Activated CD4-positive, alpha-beta T cell treated with anti-CD3 and anti-CD28 coated beads, Interleukin-2, amount 10 ng/mL, durations not matched to agents 24 days and 14 days (primary cell): ENCODE measurements around the gene OSBPL1A. TPM values are rescaled to one million over a fixed set of nuclear protein-coding genes. Genes with fewer than 3 reads are reported as not detected.

Experiments used
- DNase-seq: peaks from one replicate; pipeline ENCODE4 v3.0.0; 2022
- H3K27ac Mint-ChIP-seq: one replicate; pipeline ENCODE4 v1.8.0; 2022; ENCODE audit warnings: mild to moderate bottlenecking, mixed read lengths
- H3K27me3 Mint-ChIP-seq: one replicate; pipeline ENCODE4 v1.8.0; 2022; ENCODE audit warnings: mixed read lengths
- H3K36me3 Mint-ChIP-seq: one replicate; pipeline ENCODE4 v1.8.0; 2022; ENCODE audit warnings: low read depth, mild to moderate bottlenecking, mixed read lengths
- H3K4me1 Mint-ChIP-seq: one replicate; pipeline ENCODE4 v1.8.0; 2021; ENCODE audit warnings: mixed read lengths
- H3K4me3 Mint-ChIP-seq: one replicate; pipeline ENCODE4 v1.8.0; 2022; ENCODE audit warnings: mild to moderate bottlenecking, moderate library complexity, mixed read lengths
- H3K9me3 Mint-ChIP-seq: one replicate; pipeline ENCODE4 v1.8.0; 2021; ENCODE audit warnings: mixed read lengths
- intact Hi-C: fragments of 100-400 bp; cut with micrococcal nuclease; formaldehyde crosslinking; loops from one replicate; pipeline ENCODE4 v1.15.1; 2023
- total RNA-seq: library from RNA; stranded (reverse); gene quantifications from 2 replicates; pipeline ENCODE4 v1.2.3, GENCODE V29; 2022

OSBPL1A gene
- total RNA-seq, 1 donor from 2014 or later = 3.5 TPM

DNA sequence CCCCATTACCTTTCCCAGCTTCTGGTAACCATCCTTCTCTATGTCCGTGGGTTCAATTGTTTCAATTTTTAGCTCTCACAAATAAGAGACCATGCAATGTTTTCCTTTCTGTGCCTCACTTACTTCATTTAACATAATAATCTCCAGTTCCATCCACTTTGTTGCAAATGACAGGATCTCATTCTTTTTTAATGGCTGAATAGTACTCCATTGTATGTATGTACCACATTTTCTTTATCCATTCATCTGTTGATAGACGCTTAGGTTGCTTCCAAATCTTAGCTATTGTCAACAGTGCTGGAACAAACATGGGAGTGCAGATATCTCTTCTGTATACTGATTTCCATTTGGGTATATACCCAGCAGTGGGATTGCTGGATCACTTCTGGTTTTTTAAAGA lies 256.9 kb downstream of the OSBPL1A start:
- DNase-seq = no peak
- no peak overlapping the region for H3K4me3 Mint-ChIP-seq
- H3K4me1 Mint-ChIP-seq = peaks cover 20% of the 10 kb centered on the region
- no peak overlapping the region for H3K27ac Mint-ChIP-seq
- no peaks in the 10 kb centered on the region for H3K9me3 Mint-ChIP-seq
- peaks cover 8% of the 10 kb centered on the region for H3K36me3 Mint-ChIP-seq
- intact Hi-C loops = no loop called here
- H3K27me3 Mint-ChIP-seq = peaks cover 27% of the 10 kb centered on the region

DNA sequence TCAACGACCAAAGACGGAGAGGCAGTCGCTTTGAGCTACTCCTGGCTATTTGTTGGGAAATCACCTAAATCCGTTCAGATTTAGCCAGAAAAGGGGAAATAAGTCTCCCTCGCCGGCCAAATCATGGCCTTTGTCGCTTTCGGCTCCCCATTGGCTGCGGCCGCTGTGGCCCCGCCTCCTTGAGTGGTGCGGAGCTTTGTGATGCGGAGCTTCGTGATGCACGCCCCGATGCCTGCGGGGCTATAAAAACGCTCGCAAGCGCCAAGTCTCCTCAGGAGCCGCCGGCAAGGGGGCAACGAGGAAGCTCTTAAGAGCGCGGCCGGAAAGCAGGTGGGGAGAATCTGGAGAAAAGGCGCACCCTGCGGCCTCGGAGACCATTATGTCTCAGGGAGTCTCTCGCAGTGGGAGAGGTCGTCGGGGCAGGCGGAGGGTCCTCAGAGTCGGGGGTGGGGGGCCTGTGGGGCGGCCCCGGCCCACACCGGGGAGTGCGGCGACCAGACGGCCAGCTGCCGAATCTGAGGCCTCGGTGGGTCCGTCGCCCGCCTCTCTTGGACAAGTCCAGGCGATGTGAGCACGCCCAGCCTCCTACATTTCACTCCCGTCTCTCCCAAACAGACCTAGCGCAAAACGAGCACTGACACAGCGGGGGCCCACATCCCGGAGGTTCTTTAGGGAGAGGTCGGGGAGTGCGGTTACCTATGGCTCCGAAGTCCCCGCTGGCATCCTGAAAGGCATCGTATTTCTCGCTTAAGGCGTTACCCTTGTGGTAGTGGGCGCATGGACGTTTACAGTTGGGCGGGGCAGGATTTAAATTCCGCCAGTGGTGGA lies 258.6 kb downstream of the OSBPL1A start, which contains the start of gene CABYR:
Gene CABYR (plus strand): TSS at position 274 of the 828 bp plus-strand sequence. CDS start 4,053 bp downstream, outside the sequence.
- Mint-ChIP-seq H3K4me1 (peaks cover 20% of the 10 kb centered on the region), H3K4me3 (peak within 1 kb of the TSS; percentile 91), H3K9me3 (no peaks in the 10 kb centered on the region), H3K27me3 (peaks cover 14% of the 10 kb centered on the region), H3K27ac (peak within 1 kb of the TSS; percentile 51), H3K36me3 (peaks cover 13% of the 10 kb centered on the region)
- DNase-seq = peak; percentile 91
- intact Hi-C loops = no loop called here

DNA sequence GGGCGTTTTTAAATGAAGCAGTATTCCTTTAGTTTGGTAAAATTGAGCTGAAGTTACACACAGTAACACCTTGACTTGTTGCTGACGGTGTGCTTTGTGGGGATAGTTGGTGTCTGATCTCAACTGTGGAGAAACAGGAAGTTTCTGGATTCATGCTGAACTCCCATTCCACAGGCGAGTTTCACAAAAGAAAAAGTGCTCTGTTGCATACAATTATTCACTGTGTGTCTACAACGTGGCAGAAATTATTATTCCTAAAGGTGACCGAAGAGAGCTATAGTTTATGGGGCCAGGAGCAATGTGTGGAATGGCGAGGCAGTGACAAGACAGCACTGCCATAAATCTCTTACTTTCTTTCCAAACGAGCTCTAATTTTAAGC lies 259.2 kb downstream of the OSBPL1A start:
- peaks cover 20% of the 10 kb centered on the region for H3K4me1 Mint-ChIP-seq
- H3K9me3 Mint-ChIP-seq = no peaks in the 10 kb centered on the region
- H3K4me3 Mint-ChIP-seq = peak overlapping the region; percentile 91
- peaks cover 15% of the 10 kb centered on the region for H3K36me3 Mint-ChIP-seq
- H3K27me3 Mint-ChIP-seq = peaks cover 13% of the 10 kb centered on the region
- intact Hi-C loops = no loop called here
- peak overlapping the region; percentile 15 for H3K27ac Mint-ChIP-seq
- DNase-seq = no peak

DNA sequence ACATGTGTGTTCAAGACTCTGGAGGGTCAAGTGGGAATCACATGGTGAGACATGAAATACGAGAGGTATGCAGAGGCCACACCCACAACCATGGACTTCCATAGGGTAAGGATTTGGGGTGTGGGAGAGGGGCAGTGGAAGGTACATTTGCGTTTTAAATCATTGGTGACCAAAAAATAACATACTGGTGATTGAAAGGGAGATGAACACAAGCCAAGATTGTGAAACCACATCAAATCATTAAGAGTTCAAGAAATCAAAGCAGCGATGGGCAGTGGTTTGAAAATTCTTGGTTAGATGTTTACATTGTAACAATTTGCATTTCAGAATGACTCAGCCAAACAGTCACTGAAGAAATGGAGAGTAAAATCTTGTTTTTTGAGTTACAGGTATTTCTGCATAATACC lies 260.7 kb downstream of the OSBPL1A start:
- peaks cover 26% of the 10 kb centered on the region for H3K36me3 Mint-ChIP-seq
- H3K4me1 Mint-ChIP-seq = peaks cover 20% of the 10 kb centered on the region
- DNase-seq = no peak
- no peak overlapping the region for H3K4me3 Mint-ChIP-seq
- H3K27ac Mint-ChIP-seq = no peak overlapping the region
- peaks cover 13% of the 10 kb centered on the region for H3K27me3 Mint-ChIP-seq
- H3K9me3 Mint-ChIP-seq = no peaks in the 10 kb centered on the region
- intact Hi-C loops = no loop called here

DNA sequence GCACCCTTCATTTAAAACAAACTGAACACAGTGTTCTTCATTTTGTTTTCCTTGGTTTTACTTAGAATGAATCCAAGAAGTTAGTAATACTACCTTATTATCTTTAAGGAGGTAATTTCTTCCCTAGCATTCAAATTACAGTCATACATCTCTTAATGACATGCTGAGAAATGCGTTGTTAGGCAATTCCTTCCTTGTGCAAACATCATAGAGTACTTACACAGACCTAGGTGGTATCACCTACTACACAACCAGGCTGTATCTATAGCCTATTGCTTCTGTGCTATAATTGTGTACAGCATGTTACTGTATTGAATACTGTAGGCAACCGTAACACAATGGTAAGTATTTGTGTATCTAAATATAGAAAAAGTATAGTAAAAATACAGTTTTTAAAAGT lies 267.1 kb downstream of the OSBPL1A start:
- Mint-ChIP-seq H3K4me1 (no peaks in the 10 kb centered on the region), H3K36me3 (peaks cover 52% of the 10 kb centered on the region), H3K4me3 (no peak overlapping the region), H3K27ac (no peak overlapping the region), H3K9me3 (no peaks in the 10 kb centered on the region), H3K27me3 (no peaks in the 10 kb centered on the region)
- intact Hi-C loops = no loop called here
- DNase-seq = no peak

DNA sequence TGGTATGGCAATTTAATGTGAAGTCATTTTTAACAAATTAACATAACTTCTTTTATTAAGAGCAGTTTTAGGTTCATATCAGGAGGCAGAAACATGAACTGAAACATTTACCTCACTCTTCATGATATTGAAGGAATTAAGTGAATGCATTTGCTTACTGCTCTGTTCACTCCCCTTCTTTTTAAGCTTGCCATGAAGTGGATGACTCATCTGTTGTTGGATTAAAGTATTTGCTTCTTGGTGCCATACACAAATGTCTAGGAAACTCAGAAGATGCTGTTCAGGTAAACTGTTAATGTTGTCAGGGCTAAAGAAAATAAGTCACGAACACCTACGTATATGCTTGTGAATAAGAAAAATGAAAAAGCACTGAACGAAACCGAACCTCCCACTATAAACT lies 268.9 kb downstream of the OSBPL1A start:
- Mint-ChIP-seq H3K4me1 (no peaks in the 10 kb centered on the region), H3K36me3 (peaks cover 56% of the 10 kb centered on the region), H3K27ac (no peak overlapping the region), H3K9me3 (no peaks in the 10 kb centered on the region), H3K4me3 (no peak overlapping the region), H3K27me3 (no peaks in the 10 kb centered on the region)
- DNase-seq = no peak
- intact Hi-C loops = no loop called here

DNA sequence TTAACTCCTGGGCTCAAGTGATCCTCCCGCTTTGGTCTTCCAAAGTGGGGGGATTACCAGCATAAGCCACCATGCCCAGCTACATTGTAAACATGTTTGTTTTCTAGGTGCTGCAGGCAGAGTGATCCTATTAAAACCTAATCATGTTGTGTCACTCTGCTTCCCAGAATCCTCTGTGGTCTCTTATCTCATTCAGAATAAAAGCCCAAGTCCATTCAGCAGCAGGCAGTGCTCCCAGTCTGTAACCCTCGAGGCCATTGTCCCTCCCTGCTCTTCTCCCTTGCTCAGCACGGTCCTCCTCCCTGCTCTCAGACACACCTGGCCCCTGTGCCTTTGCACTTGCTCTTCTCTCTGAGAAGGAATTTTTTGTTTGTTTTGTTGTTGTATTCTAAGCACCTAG lies 269.9 kb downstream of the OSBPL1A start:
- no peak for DNase-seq
- Mint-ChIP-seq H3K27me3 (no peaks in the 10 kb centered on the region), H3K36me3 (peaks cover 52% of the 10 kb centered on the region), H3K4me3 (no peak overlapping the region), H3K27ac (no peak overlapping the region), H3K4me1 (no peaks in the 10 kb centered on the region), H3K9me3 (no peaks in the 10 kb centered on the region)
- intact Hi-C loops = no loop called here

DNA sequence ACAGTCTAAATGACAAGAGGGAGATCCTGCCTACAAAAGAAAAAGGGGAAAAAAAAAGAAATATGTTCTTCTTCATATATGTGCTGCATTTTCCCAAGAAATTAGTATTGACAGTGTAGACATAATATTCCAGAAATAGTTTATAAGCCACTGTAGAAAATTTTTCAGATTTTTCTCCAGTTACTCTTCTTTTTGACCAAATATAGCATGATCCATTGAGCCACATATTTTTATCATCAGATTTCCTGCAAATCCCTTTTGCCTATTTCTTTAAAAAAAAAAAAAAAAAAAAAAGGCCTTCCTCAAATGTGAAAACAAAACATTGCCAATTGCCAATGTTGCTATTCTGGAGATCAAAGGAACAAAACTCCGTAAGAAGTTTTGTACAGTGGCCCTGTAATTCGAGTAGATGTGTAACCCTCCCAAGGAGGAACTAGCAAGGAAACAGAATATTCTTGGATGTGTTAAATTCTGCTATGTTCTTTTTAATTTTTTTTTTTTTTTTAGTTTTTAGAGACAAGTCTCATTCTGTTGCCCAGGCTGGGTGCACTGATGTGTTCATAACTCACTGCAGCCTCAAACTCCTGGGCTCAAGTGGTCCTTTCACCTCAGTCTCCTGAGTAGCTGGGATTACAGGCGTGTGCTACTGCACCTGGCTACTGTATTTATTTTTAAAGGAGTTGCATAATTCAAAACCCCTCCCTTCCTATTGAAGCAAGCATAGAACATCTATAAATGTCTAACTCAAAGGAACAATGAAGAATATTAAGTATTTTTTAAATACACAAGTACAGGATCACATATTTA lies 271.3 kb downstream of the OSBPL1A start:
- Mint-ChIP-seq H3K4me1 (no peaks in the 10 kb centered on the region), H3K4me3 (no peak overlapping the region), H3K27me3 (no peaks in the 10 kb centered on the region), H3K9me3 (no peaks in the 10 kb centered on the region), H3K27ac (no peak overlapping the region), H3K36me3 (peaks cover 49% of the 10 kb centered on the region)
- DNase-seq = no peak
- intact Hi-C loops = no loop called here

DNA sequence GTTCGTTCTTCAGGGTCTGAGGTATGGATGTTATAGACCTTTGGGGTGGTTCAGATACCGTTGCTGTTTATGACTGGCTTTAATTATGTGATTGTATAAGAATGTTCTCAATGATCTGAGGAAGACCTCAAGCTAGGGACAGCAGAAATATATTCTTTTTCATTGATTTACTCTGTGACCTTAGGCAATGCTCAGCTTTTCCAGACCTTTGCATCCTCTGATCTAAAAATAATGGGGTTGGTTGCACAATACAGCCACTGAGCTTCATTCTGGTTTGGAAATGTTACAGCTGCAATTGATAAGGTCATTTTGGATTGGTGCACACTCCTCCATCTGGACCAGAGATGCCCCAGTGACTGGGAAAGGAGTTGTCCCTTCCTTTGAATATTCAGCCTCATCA lies 276.0 kb downstream of the OSBPL1A start:
- H3K4me3 Mint-ChIP-seq = no peak overlapping the region
- H3K27ac Mint-ChIP-seq = no peak overlapping the region
- DNase-seq = no peak
- no peaks in the 10 kb centered on the region for H3K27me3 Mint-ChIP-seq
- H3K4me1 Mint-ChIP-seq = peaks cover 2% of the 10 kb centered on the region
- intact Hi-C loops = no loop called here
- peaks cover 42% of the 10 kb centered on the region for H3K36me3 Mint-ChIP-seq
- H3K9me3 Mint-ChIP-seq = no peaks in the 10 kb centered on the region

DNA sequence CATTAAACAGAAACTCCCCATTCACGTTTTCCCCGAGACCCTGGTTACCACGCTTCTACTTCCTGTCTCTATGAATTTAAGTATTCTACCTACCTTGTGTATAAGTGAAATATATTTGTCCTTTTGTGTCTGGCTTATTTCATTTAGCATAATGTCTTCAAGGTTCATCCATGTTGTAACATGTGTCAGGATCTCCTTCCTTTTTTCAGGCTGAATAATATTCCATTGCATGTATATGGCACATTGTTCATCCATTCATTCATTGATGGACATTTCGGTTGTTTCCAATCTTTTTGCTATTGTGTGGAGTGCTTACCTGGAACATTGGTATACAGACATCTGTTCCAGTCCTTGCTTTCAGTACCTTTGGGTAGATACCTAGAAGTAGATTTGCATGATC lies 276.9 kb downstream of the OSBPL1A start:
- intact Hi-C loops = no loop called here
- H3K4me1 Mint-ChIP-seq = peaks cover 5% of the 10 kb centered on the region
- no peaks in the 10 kb centered on the region for H3K9me3 Mint-ChIP-seq
- H3K36me3 Mint-ChIP-seq = peaks cover 43% of the 10 kb centered on the region
- no peak overlapping the region for H3K4me3 Mint-ChIP-seq
- no peak overlapping the region for H3K27ac Mint-ChIP-seq
- DNase-seq = no peak
- H3K27me3 Mint-ChIP-seq = no peaks in the 10 kb centered on the region

DNA sequence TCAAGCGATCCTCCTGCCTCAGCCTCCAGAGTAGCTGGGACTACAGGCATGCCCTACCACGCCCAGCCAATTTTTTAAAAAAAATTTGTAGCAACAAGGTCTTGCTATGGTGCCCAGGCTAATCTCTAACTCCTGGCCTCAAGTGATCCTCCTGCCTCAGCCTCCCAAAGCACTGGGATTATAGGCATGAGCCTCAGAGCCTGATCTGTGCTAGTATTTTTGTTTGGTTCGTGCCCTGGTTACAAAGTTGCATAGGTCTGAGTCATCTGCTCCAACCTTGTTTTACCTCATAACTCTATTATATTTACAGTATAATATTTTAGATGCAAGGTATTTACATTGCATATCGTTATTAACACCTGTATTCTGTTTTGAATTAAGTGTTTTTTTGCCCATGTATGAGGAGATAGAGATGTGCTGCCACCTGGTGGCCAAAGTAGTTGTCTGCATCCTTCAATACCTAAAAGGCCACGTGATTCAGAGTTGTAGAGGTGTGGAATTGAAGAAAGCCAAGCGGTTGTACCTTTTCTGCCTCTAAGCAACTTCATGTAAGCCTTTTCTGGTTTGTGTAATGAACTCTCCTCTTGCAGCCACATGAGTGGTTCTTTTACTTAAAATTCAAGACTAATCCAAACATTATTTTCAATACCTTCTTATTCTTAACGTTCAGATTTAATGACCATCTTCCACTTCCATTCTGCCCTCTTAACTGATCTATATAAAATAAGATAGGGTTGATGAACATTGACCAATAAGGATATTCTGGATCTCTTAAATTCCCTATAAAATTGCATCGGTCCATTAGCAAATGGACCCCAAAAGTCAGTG lies 278.7 kb downstream of the OSBPL1A start:
- intact Hi-C loops = loop anchor here (1.0 to 5.0 kb wide), 9 partner anchors 42 to 602 kb away; no protein-coding TSS in a partner anchor
- no peaks in the 10 kb centered on the region for H3K27me3 Mint-ChIP-seq
- DNase-seq = peak; percentile 91
- H3K9me3 Mint-ChIP-seq = no peaks in the 10 kb centered on the region
- no peak overlapping the region for H3K4me3 Mint-ChIP-seq
- H3K36me3 Mint-ChIP-seq = peaks cover 42% of the 10 kb centered on the region
- no peak overlapping the region for H3K27ac Mint-ChIP-seq
- H3K4me1 Mint-ChIP-seq = peaks cover 14% of the 10 kb centered on the region

DNA sequence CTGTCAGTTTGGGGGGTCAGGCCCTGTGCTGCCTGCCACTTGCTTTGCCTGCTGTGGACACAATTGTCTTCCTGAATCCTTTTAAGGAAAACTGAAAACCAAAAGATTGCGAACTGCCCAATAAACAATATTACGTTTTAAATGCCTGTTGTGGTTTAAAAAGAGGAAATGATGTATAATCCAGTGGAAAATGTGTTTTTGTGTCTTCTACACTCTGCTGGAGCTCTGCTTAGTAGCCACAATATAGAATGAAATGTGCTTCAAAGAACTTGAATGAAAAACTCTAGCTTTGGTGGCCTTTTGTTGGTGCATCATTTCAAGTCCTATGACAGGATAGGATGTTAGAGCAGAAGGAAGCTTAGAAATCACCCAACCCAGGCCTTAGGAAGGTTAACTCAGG lies 282.0 kb downstream of the OSBPL1A start:
- H3K4me3 Mint-ChIP-seq = no peak overlapping the region
- H3K36me3 Mint-ChIP-seq = peaks cover 46% of the 10 kb centered on the region
- H3K4me1 Mint-ChIP-seq = peaks cover 19% of the 10 kb centered on the region
- H3K27me3 Mint-ChIP-seq = no peaks in the 10 kb centered on the region
- no peak overlapping the region for H3K27ac Mint-ChIP-seq
- intact Hi-C loops = loop anchor here (5.0 kb wide), 3 partner anchors 63 to 598 kb away; no protein-coding TSS in a partner anchor
- H3K9me3 Mint-ChIP-seq = no peaks in the 10 kb centered on the region
- DNase-seq = no peak

DNA sequence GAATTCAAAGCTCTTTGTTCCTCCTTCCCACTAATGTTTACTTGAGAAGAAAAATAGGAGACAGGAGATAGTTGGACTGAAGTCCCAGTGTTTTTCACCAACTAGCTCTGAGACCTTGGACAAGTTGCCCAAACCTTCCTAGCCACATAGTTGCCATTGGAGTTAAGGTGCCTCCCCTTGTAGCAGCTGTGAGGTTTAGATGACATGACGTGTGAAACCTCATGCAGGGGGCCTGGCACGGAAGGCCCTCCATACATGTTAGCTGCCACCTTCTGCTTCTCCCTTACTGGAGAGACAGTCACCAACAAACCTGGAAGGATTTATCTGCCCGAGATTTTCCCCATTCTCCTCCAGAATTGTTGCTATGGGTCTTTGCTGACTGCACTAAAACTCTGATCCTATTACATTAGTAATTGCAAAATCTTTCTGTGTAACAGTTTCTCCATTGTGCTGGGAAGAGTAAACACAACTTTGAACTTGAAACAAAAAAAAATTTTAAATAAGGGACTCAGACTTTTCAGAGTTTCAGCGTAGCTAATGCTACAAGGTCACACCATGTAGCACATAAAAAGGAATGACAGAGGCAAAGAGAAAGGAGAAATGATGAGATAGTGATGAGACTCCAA lies 282.6 kb downstream of the OSBPL1A start:
- intact Hi-C loops = loop anchor here (5.0 kb wide), 3 partner anchors 63 to 598 kb away; no protein-coding TSS in a partner anchor
- H3K9me3 Mint-ChIP-seq = no peaks in the 10 kb centered on the region
- H3K27ac Mint-ChIP-seq = peak overlapping the region; percentile 4
- DNase-seq = no peak
- H3K36me3 Mint-ChIP-seq = peaks cover 43% of the 10 kb centered on the region
- peaks cover 19% of the 10 kb centered on the region for H3K4me1 Mint-ChIP-seq
- H3K27me3 Mint-ChIP-seq = no peaks in the 10 kb centered on the region
- H3K4me3 Mint-ChIP-seq = no peak overlapping the region
